IMR-90 (cell line): ENCODE results near the gene EDC4.

Experiments
- BHLHE40 ChIP-seq: fragments of 150-350 bp; IDR thresholded peaks from 2 replicates; pipeline ENCODE4 v1.6.1; 2016; ENCODE audit warnings: mild to moderate bottlenecking, low read depth, low read length
- CEBPB ChIP-seq: IDR thresholded peaks from 2 replicates; pipeline ENCODE4 v1.6.1; 2012; ENCODE audit warnings: low read depth, low read length, improper control_type of control experiment
- CHD1 ChIP-seq: IDR thresholded peaks from 2 replicates; pipeline ENCODE4 v1.6.1; 2012; ENCODE audit warnings: low read depth, low read length, improper control_type of control experiment
- FOS ChIP-seq: fragments of 150-350 bp; IDR thresholded peaks from 2 replicates; pipeline ENCODE4 v1.6.1; 2016; ENCODE audit warnings: low read depth, low read length
- MAFK ChIP-seq: IDR thresholded peaks from 2 replicates; pipeline ENCODE4 v1.6.1; 2012; ENCODE audit warnings: low read depth, low read length, improper control_type of control experiment
- MXI1 ChIP-seq: IDR thresholded peaks from 2 replicates; pipeline ENCODE4 v1.6.1; 2012; ENCODE audit warnings: low read depth, mild to moderate bottlenecking, low read length, moderate library complexity, borderline replicate concordance
- POLR2A ChIP-seq: IDR thresholded peaks from 2 replicates; pipeline ENCODE4 v1.6.1; 2012; ENCODE audit warnings: mild to moderate bottlenecking, low read depth, low read length
- RAD21 ChIP-seq: IDR thresholded peaks from 2 replicates; pipeline ENCODE4 v1.6.1; 2012; ENCODE audit warnings: low read length, improper control_type of control experiment
- RCOR1 ChIP-seq: IDR thresholded peaks from 2 replicates; pipeline ENCODE4 v1.6.1; 2012; ENCODE audit warnings: mild to moderate bottlenecking, low read length, improper control_type of control experiment; ENCODE audit not compliant: insufficient replicate concordance
- RFX5 ChIP-seq: IDR thresholded peaks from 2 replicates; pipeline ENCODE4 v1.8.0; 2012; ENCODE audit warnings: low read depth, mild to moderate bottlenecking, low read length, moderate library complexity
- SMC3 ChIP-seq: fragments of 150-350 bp; IDR thresholded peaks from 2 replicates; pipeline ENCODE4 v1.6.1; 2016; ENCODE audit warnings: low read depth, mild to moderate bottlenecking, antibody characterized with exemption, low read length, moderate library complexity
- USF2 ChIP-seq: fragments of 150-350 bp; IDR thresholded peaks from 2 replicates; pipeline ENCODE4 v1.6.1; 2017; ENCODE audit warnings: mild to moderate bottlenecking, antibody characterized with exemption, low read length, low read depth
- TF ChIP-seq, protein P1 (sequence below): conservative IDR thresholded peaks from 2 replicates; pipeline ENCODE4 v1.5.1; 2012; ENCODE audit warnings: mild to moderate bottlenecking, low read depth, low read length, improper control_type of control experiment

GRCh38 chr16:67883146-67883871 lies 10.5 kb downstream of the EDC4 start:
- TF ChIP-seq, protein P1, sequence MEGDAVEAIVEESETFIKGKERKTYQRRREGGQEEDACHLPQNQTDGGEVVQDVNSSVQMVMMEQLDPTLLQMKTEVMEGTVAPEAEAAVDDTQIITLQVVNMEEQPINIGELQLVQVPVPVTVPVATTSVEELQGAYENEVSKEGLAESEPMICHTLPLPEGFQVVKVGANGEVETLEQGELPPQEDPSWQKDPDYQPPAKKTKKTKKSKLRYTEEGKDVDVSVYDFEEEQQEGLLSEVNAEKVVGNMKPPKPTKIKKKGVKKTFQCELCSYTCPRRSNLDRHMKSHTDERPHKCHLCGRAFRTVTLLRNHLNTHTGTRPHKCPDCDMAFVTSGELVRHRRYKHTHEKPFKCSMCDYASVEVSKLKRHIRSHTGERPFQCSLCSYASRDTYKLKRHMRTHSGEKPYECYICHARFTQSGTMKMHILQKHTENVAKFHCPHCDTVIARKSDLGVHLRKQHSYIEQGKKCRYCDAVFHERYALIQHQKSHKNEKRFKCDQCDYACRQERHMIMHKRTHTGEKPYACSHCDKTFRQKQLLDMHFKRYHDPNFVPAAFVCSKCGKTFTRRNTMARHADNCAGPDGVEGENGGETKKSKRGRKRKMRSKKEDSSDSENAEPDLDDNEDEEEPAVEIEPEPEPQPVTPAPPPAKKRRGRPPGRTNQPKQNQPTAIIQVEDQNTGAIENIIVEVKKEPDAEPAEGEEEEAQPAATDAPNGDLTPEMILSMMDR: no peak
- TF ChIP-seq POLR2A (no peak), BHLHE40 (no peak), MXI1 (no peak), RAD21 (no peak), CHD1 (no peak), FOS (no peak), USF2 (no peak), SMC3 (no peak), CEBPB (no peak), RFX5 (no peak), RCOR1 (no peak), MAFK (no peak)
